ENCODE data around the gene RNF183.

GRCh38 chr9:113258282-113258681 lies 44.9 kb downstream of the RNF183 start:
- no peak for TF ChIP-seq CTCF (IDR thresholded peaks at IDR 0.05)
- TF ChIP-seq TCF7L2 (IDR thresholded peaks at IDR 0.05; ENCODE audit: low read depth, low read length) = no peak
- no peak for TF ChIP-seq POLR2AphosphoS5 (IDR thresholded peaks at IDR 0.05; ENCODE audit: low read depth, low read length)
